IMR-90 (cell line): Measurements from ENCODE around the gene ADD2.

ENCODE experiments used
- CEBPB ChIP-seq: IDR thresholded peaks from 2 replicates; pipeline ENCODE4 v1.6.1; 2012; ENCODE audit warnings: low read depth, low read length, improper control_type of control experiment
- CHD1 ChIP-seq: IDR thresholded peaks from 2 replicates; pipeline ENCODE4 v1.6.1; 2012; ENCODE audit warnings: low read depth, low read length, improper control_type of control experiment
- FOS ChIP-seq: fragments of 150-350 bp; IDR thresholded peaks from 2 replicates; pipeline ENCODE4 v1.6.1; 2016; ENCODE audit warnings: low read depth, low read length
- MAFK ChIP-seq: IDR thresholded peaks from 2 replicates; pipeline ENCODE4 v1.6.1; 2012; ENCODE audit warnings: low read depth, low read length, improper control_type of control experiment
- MXI1 ChIP-seq: IDR thresholded peaks from 2 replicates; pipeline ENCODE4 v1.6.1; 2012; ENCODE audit warnings: low read depth, mild to moderate bottlenecking, low read length, moderate library complexity, borderline replicate concordance
- NFE2L2 ChIP-seq: fragments of 150-350 bp; IDR thresholded peaks from 2 replicates; pipeline ENCODE4 v1.6.1; 2016; ENCODE audit warnings: low read depth, mild to moderate bottlenecking, low read length
- POLR2A ChIP-seq: IDR thresholded peaks from 2 replicates; pipeline ENCODE4 v1.6.1; 2012; ENCODE audit warnings: mild to moderate bottlenecking, low read depth, low read length
- RAD21 ChIP-seq: IDR thresholded peaks from 2 replicates; pipeline ENCODE4 v1.6.1; 2012; ENCODE audit warnings: low read length, improper control_type of control experiment
- RFX5 ChIP-seq: IDR thresholded peaks from 2 replicates; pipeline ENCODE4 v1.8.0; 2012; ENCODE audit warnings: low read depth, mild to moderate bottlenecking, low read length, moderate library complexity
- TF ChIP-seq, protein P1 (sequence below): conservative IDR thresholded peaks from 2 replicates; pipeline ENCODE4 v1.5.1; 2012; ENCODE audit warnings: mild to moderate bottlenecking, low read depth, low read length, improper control_type of control experiment
- TF ChIP-seq, protein P2 (sequence below): fragments of 150-350 bp; IDR thresholded peaks from 2 replicates; pipeline ENCODE4 v1.6.1; 2017; ENCODE audit warnings: mild to moderate bottlenecking, antibody characterized with exemption, low read length, low read depth
- TF ChIP-seq, protein P3 (sequence below): fragments of 150-350 bp; IDR thresholded peaks from 2 replicates; pipeline ENCODE4 v1.6.1; 2016; ENCODE audit warnings: low read depth, mild to moderate bottlenecking, low read length, moderate library complexity, borderline replicate concordance

DNA sequence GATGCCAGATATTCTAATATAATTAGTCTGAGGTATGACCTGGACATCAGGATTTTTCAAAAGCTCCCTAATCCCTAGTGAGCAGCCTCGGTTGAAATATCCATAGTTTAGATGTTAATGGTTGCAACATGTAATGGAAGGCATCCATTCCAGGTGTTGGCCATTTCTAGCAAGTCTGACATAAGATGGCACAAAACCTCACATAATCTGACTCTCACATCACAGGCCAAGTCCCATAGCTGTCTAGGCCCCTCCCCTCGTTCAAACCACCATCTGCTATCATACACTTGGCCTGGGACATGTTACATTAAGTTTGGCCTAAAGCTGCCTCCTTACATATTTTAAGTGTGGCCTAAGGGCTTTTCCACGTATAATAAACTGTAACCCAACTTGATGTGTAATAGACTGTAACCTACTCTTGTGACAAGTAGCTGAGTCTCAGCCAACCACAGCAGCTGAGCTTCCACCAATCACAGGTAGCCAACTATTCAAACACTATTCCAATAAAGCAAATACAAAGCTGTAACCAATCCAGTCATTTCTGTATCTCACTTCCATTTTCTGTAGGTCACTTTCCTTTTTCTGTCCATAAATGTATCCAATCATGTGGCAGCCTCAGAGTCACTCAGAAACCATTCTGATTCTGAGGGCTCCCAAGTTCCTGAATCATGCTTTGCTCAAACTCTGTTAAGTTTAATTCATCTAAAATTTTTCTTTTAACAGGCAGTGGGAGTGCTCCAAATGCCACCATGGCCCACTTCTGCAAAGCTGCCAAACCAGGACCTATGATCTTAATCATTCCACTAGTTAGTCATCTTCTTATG, 59.4 kb downstream of the ADD2 start:
- TF ChIP-seq, protein P1, sequence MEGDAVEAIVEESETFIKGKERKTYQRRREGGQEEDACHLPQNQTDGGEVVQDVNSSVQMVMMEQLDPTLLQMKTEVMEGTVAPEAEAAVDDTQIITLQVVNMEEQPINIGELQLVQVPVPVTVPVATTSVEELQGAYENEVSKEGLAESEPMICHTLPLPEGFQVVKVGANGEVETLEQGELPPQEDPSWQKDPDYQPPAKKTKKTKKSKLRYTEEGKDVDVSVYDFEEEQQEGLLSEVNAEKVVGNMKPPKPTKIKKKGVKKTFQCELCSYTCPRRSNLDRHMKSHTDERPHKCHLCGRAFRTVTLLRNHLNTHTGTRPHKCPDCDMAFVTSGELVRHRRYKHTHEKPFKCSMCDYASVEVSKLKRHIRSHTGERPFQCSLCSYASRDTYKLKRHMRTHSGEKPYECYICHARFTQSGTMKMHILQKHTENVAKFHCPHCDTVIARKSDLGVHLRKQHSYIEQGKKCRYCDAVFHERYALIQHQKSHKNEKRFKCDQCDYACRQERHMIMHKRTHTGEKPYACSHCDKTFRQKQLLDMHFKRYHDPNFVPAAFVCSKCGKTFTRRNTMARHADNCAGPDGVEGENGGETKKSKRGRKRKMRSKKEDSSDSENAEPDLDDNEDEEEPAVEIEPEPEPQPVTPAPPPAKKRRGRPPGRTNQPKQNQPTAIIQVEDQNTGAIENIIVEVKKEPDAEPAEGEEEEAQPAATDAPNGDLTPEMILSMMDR, result no peak
- TF ChIP-seq RFX5 (no peak), POLR2A (no peak), MAFK (no peak), FOS (no peak), RAD21 (no peak), CEBPB (no peak), MXI1 (no peak), CHD1 (no peak), NFE2L2 (no peak)
- TF ChIP-seq, protein P2, sequence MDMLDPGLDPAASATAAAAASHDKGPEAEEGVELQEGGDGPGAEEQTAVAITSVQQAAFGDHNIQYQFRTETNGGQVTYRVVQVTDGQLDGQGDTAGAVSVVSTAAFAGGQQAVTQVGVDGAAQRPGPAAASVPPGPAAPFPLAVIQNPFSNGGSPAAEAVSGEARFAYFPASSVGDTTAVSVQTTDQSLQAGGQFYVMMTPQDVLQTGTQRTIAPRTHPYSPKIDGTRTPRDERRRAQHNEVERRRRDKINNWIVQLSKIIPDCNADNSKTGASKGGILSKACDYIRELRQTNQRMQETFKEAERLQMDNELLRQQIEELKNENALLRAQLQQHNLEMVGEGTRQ, result no peak
- TF ChIP-seq, protein P3, sequence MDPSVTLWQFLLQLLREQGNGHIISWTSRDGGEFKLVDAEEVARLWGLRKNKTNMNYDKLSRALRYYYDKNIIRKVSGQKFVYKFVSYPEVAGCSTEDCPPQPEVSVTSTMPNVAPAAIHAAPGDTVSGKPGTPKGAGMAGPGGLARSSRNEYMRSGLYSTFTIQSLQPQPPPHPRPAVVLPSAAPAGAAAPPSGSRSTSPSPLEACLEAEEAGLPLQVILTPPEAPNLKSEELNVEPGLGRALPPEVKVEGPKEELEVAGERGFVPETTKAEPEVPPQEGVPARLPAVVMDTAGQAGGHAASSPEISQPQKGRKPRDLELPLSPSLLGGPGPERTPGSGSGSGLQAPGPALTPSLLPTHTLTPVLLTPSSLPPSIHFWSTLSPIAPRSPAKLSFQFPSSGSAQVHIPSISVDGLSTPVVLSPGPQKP, result no peak
